H1 (cell line): Measurements from ENCODE around the gene NTMT1. TPM values are rescaled to one million over a fixed set of nuclear protein-coding genes. Genes with fewer than 3 reads are reported as not detected.

Source experiments
- BRCA1 ChIP-seq: IDR thresholded peaks from 2 replicates; pipeline ENCODE4 v1.6.1; 2012; ENCODE audit warnings: low read depth, low read length, improper control_type of control experiment
- CBX5 ChIP-seq: fragments of 300-800, 300-1000 bp; sonication (generic); IDR thresholded peaks from 2 replicates; pipeline ENCODE4 v1.7.1; 2016; ENCODE audit warnings: antibody characterized with exemption, low read length, low read depth
- CEBPB ChIP-seq: IDR thresholded peaks from 2 replicates; pipeline ENCODE4 v1.6.1; 2012; ENCODE audit warnings: low read depth, low read length
- CHD2 ChIP-seq: IDR thresholded peaks from 2 replicates; pipeline ENCODE4 v1.6.1; 2012; ENCODE audit warnings: low read length, improper control_type of control experiment
- JUN ChIP-seq: IDR thresholded peaks from 2 replicates; pipeline ENCODE4 v1.6.1; 2011; ENCODE audit warnings: low read depth, mild to moderate bottlenecking, improper control_type of control experiment, low read length
- JUND ChIP-seq: IDR thresholded peaks from 2 replicates; pipeline ENCODE4 v1.6.1; 2011; ENCODE audit warnings: mild to moderate bottlenecking, improper control_type of control experiment, low read length
- TAF1 ChIP-seq: IDR thresholded peaks from 2 replicates; pipeline ENCODE4 v1.6.1; 2011; ENCODE audit warnings: mild to moderate bottlenecking, low read depth, low read length
- TAF7 ChIP-seq: optimal IDR thresholded peaks from 2 replicates; pipeline ENCODE3; 2011; ENCODE audit warnings: low read depth, mild to moderate bottlenecking, inconsistent platforms, low read length, moderate library complexity, borderline replicate concordance
- TEAD4 ChIP-seq: IDR thresholded peaks from 2 replicates; pipeline ENCODE4 v1.6.1; 2012; ENCODE audit warnings: low read depth, low read length, inconsistent platforms, mixed read lengths
- polyA plus RNA-seq, 7 experiments: library from polyadenylated mRNA; depleted of rRNA in 3 of 7; stranded (reverse) in 5 of 7; unstranded in 2 of 7; fragments of >200 nt in 5 of 7; fragments of 200-250 nt in 2 of 7; gene quantifications; 1 replicate in 5 of 7; 2 replicates in 1 of 7; 4 replicates in 1 of 7; pipeline versions ENCODE4 v1.2.1 to v1.2.3, GENCODE V29; 2011 to 2013; ENCODE audit warnings: missing spikeins in 2 of 7, mixed read lengths in 2 of 7
- total RNA-seq: library from RNA; stranded (reverse); fragmentation: NEBNext Ultra II Directional; extraction: Animal tissue kit (Norgen Biotek cat#: 25700); gene quantifications from 2 replicates; pipeline ENCODE4 v1.2.1, GENCODE V29; 2021

The NTMT1 gene
- total and polyA plus RNA-seq, 2 of the 8 experiments (the other 6 are each of a cell fraction or from before 2014, with no cell fraction given): 66.8 to 70.2 TPM

- no peak for TF ChIP-seq CEBPB
- TF ChIP-seq BRCA1: no peak
- TF ChIP-seq JUND: no peak
- no peak for TF ChIP-seq CHD2
- TF ChIP-seq JUN: no peak
- no peak for TF ChIP-seq TAF7
- TF ChIP-seq CBX5: no peak
- no peak for TF ChIP-seq TEAD4
- TF ChIP-seq TAF1: no peak
Measured at GRCh38 chr9:129647635-129648034, 21.7 kb downstream of the NTMT1 start (continued).
